GM21576 (cell line): Measurements from ENCODE around the gene MAMLD1.

Experiments
- ATAC-seq: cut with Tn5 transposase; IDR thresholded peaks from one replicate; pipeline ENCODE4 v1.9.1; 2021; ENCODE audit warnings: mild to moderate bottlenecking, moderate library complexity; ENCODE audit not compliant: unreplicated experiment

Gene MAMLD1

GRCh38 chrX:150455215-150455608, 92.1 kb downstream of the MAMLD1 start:
- no peak for ATAC-seq

- no peak for ATAC-seq
These were observed 93.3 kb downstream of the MAMLD1 start for GRCh38 chrX:150456466-150456865.

GRCh38 chrX:150456941-150457340, 93.8 kb downstream of the MAMLD1 start:
- ATAC-seq: no peak

GRCh38 chrX:150459196-150459595, 96.1 kb downstream of the MAMLD1 start:
- no peak for ATAC-seq

GRCh38 chrX:150460063-150460462, 96.9 kb downstream of the MAMLD1 start:
- no peak for ATAC-seq

- ATAC-seq: no peak
These were observed 97.7 kb downstream of the MAMLD1 start for GRCh38 chrX:150460781-150461180.

- no peak for ATAC-seq
These were observed 100.4 kb downstream of the MAMLD1 start for GRCh38 chrX:150463566-150463965.

- ATAC-seq: no peak
These were observed 100.9 kb downstream of the MAMLD1 start for GRCh38 chrX:150464001-150464400.

GRCh38 chrX:150465326-150465725, 102.2 kb downstream of the MAMLD1 start:
- ATAC-seq: no peak

- no peak for ATAC-seq
These were observed 103.0 kb downstream of the MAMLD1 start for GRCh38 chrX:150465881-150466775.

- no peak for ATAC-seq
These were observed 109.2 kb downstream of the MAMLD1 start for GRCh38 chrX:150472306-150472705.

- ATAC-seq: no peak
These were observed 110.3 kb downstream of the MAMLD1 start for GRCh38 chrX:150473371-150473770.

GRCh38 chrX:150475461-150475860, 112.3 kb downstream of the MAMLD1 start:
- no peak for ATAC-seq

GRCh38 chrX:150476164-150476699, 113.1 kb downstream of the MAMLD1 start:
- no peak for ATAC-seq

- ATAC-seq: no peak
These were observed 114.3 kb downstream of the MAMLD1 start for GRCh38 chrX:150477371-150477770.

GRCh38 chrX:150478496-150479492, 115.7 kb downstream of the MAMLD1 start:
- ATAC-seq: no peak

GRCh38 chrX:150482537-150483206, 119.6 kb downstream of the MAMLD1 start:
- ATAC-seq: peak; percentile 54

GRCh38 chrX:150483356-150483985, 120.4 kb downstream of the MAMLD1 start:
- ATAC-seq: no peak

- no peak for ATAC-seq
These were observed 122.9 kb downstream of the MAMLD1 start for GRCh38 chrX:150486011-150486410.
